Neuronal stem cell (in vitro differentiated cells): ENCODE measurements around the gene HDAC3.
A peak's percentile ranks its signal among the peaks of the same experiment; 100 is the strongest.

Experiments used
- DNase-seq: peaks from one replicate; pipeline ENCODE4 v3.0.0-alpha.2; 2013; ENCODE audit warnings: low spot score
- H2AFZ ChIP-seq: one replicate; pipeline ENCODE4 v1.6.1; 2013; ENCODE audit warnings: mild to moderate bottlenecking, low read length, inconsistent platforms
- H2AK5ac ChIP-seq: 2 replicates; pipeline ENCODE4 v1.6.1; 2013; ENCODE audit warnings: low read depth, mild to moderate bottlenecking, inconsistent platforms, low read length, moderate library complexity, mixed read lengths
- H2BK120ac ChIP-seq: 2 replicates; pipeline ENCODE4 v1.6.1; 2013; ENCODE audit warnings: low read depth, mild to moderate bottlenecking, inconsistent platforms, low read length, moderate library complexity, mixed read lengths
- H2BK12ac ChIP-seq: one replicate; pipeline ENCODE4 v1.6.1; 2013; ENCODE audit warnings: low read length, inconsistent platforms
- H2BK15ac ChIP-seq: 2 replicates; pipeline ENCODE4 v1.6.1; 2013; ENCODE audit warnings: mild to moderate bottlenecking, low read length, inconsistent platforms, mixed read lengths
- H2BK5ac ChIP-seq: one replicate; pipeline ENCODE4 v1.6.1; 2013; ENCODE audit warnings: inconsistent platforms, mild to moderate bottlenecking, low read length, moderate library complexity
- H3K14ac ChIP-seq: one replicate; pipeline ENCODE4 v1.6.1; 2013; ENCODE audit warnings: low read length, inconsistent platforms
- H3K18ac ChIP-seq: 2 replicates; pipeline ENCODE4 v1.6.1; 2013; ENCODE audit warnings: low read length, inconsistent platforms
- H3K23ac ChIP-seq: 2 replicates; pipeline ENCODE4 v1.6.1; 2013; ENCODE audit warnings: low read depth, mild to moderate bottlenecking, mixed read lengths, low read length, inconsistent platforms; ENCODE audit not compliant: poor library complexity
- H3K27ac ChIP-seq: replicated peaks from 3 replicates; pipeline ENCODE4 v1.5.1; 2013; ENCODE audit warnings: low read length, inconsistent platforms
- H3K27me3 ChIP-seq, 3 experiments: 2 replicates each; pipeline ENCODE4 v1.6.1; 2013; ENCODE audit warnings: low read length in 3 of 3, mild to moderate bottlenecking in 2 of 3, inconsistent platforms in 1 of 3, low read depth in 1 of 3, mixed read lengths in 1 of 3, moderate library complexity in 1 of 3; ENCODE audit not compliant: control insufficient read depth in 3 of 3, insufficient read depth in 3 of 3
- H3K36me3 ChIP-seq, 2 donors: replicated peaks in 1 of 2; 2 replicates each; pipeline ENCODE4 v1.6.1; 2013; ENCODE audit warnings: low read length in 2 of 2; ENCODE audit not compliant: control insufficient read depth in 2 of 2, insufficient read depth in 2 of 2
- H3K4ac ChIP-seq: 2 replicates; pipeline ENCODE4 v1.6.1; 2013; ENCODE audit warnings: inconsistent platforms, mild to moderate bottlenecking, low read length, moderate library complexity
- H3K4me1 ChIP-seq, 2 donors: 1 replicate in 1 of 2; 2 replicates in 1 of 2; pipeline ENCODE4 v1.6.1; 2013; ENCODE audit warnings: low read length in 2 of 2, low read depth in 1 of 2; ENCODE audit not compliant: control insufficient read depth in 2 of 2, insufficient read depth in 1 of 2
- H3K4me2 ChIP-seq: one replicate; pipeline ENCODE4 v1.6.1; 2013; ENCODE audit warnings: mild to moderate bottlenecking, low read length, inconsistent platforms; ENCODE audit not compliant: insufficient read depth, poor library complexity, severe bottlenecking
- H3K4me3 ChIP-seq, 2 donors: 2 replicates each; pipeline ENCODE4 v1.5.1; 2013; ENCODE audit warnings: low read length in 2 of 2, mild to moderate bottlenecking in 2 of 2, inconsistent platforms in 1 of 2, moderate library complexity in 1 of 2
- H3K79me1 ChIP-seq: one replicate; pipeline ENCODE4 v1.6.1; 2013; ENCODE audit warnings: low read depth, mild to moderate bottlenecking, inconsistent platforms, low read length, moderate library complexity
- H3K9ac ChIP-seq: one replicate; pipeline ENCODE4 v1.6.1; 2013; ENCODE audit warnings: mild to moderate bottlenecking, low read depth, low read length, inconsistent platforms; ENCODE audit not compliant: poor library complexity
- H3K9me3 ChIP-seq, 2 donors: replicated peaks in 1 of 2; 2 replicates each; pipeline versions ENCODE3 to v1.6.1; 2013; ENCODE audit warnings: low read length in 2 of 2, mild to moderate bottlenecking in 2 of 2, inconsistent platforms in 1 of 2, low read depth in 1 of 2, mixed read lengths in 1 of 2, moderate library complexity in 1 of 2; ENCODE audit not compliant: control insufficient read depth in 2 of 2, insufficient read depth in 1 of 2
- H4K8ac ChIP-seq: one replicate; pipeline ENCODE4 v1.6.1; 2013; ENCODE audit warnings: low read depth, mild to moderate bottlenecking, inconsistent platforms, low read length, moderate library complexity
- H4K91ac ChIP-seq: one replicate; pipeline ENCODE4 v1.6.1; 2013; ENCODE audit warnings: low read length, low read depth, mild to moderate bottlenecking, inconsistent platforms; ENCODE audit not compliant: poor library complexity
- WGBS, 2 donors: extraction: QIAGEN DNeasy Blood & Tissue Kit; methylation state at CpG; one replicate each; pipeline ENCODE4 v1.1.7; 2013; ENCODE audit warnings: missing lambda C conversion rate in 2 of 2, mixed read lengths in 1 of 2; ENCODE audit not compliant: insufficient read length in 2 of 2, insufficient replicate concordance in 1 of 2; ENCODE audit errors: extremely low coverage in 2 of 2; 5-methylcytosine and 5-hydroxymethylcytosine counted together

HDAC3 gene

GRCh38 chr5:141665995-141666940, 29.6 kb upstream of the HDAC3 start:
- Histone ChIP-seq H2BK12ac (no peak overlapping the region), H3K4me2 (no peak overlapping the region), H2BK120ac (no peak overlapping the region), H4K8ac (no peak overlapping the region), H3K27ac (no peak overlapping the region), H3K18ac (no peak overlapping the region), H3K9me3 (no peaks in the 10 kb centered on the region), H3K27me3 (no peaks in the 10 kb centered on the region), H4K91ac (no peak overlapping the region), H3K14ac (no peak overlapping the region), H2AK5ac (no peak overlapping the region), H2BK5ac (no peak overlapping the region), H3K23ac (no peak overlapping the region), H3K4ac (no peak overlapping the region), H3K4me3 (no peak overlapping the region), H3K9ac (no peak overlapping the region), H3K4me1 (no peaks in the 10 kb centered on the region), H3K36me3 (peaks cover 9 to 38% of the 10 kb centered on the region in 2 donors), H2AFZ (no peak overlapping the region), H3K79me1 (no peaks in the 10 kb centered on the region), H2BK15ac (no peak overlapping the region)
- no CpG with 5 or more reads among the region's 18 CpGs for WGBS, 2 donors
- no peak for DNase-seq

GRCh38 chr5:141664733-141665461, 28.2 kb upstream of the HDAC3 start:
- H2BK15ac ChIP-seq, result no peak overlapping the region
- H2BK120ac ChIP-seq, result no peak overlapping the region
- H3K9ac ChIP-seq, result peak overlapping the region; percentile 15
- H3K23ac ChIP-seq, result no peak overlapping the region
- peaks cover 9 to 27% of the 10 kb centered on the region in 2 donors for H3K36me3 ChIP-seq
- no peak overlapping the region for H2BK12ac ChIP-seq
- no peak overlapping the region for H4K8ac ChIP-seq
- no peak overlapping the region for H3K4ac ChIP-seq
- no peak overlapping the region for H3K4me3 ChIP-seq
- no peak overlapping the region for H2AK5ac ChIP-seq
- no CpG with 5 or more reads among the region's 13 CpGs for WGBS, 2 donors
- no peaks in the 10 kb centered on the region for H3K27me3 ChIP-seq
- H3K14ac ChIP-seq, result no peak overlapping the region
- no peak overlapping the region for H3K18ac ChIP-seq
- H3K4me2 ChIP-seq, result no peak overlapping the region
- peak; percentile 74 for DNase-seq
- H3K9me3 ChIP-seq, result no peaks in the 10 kb centered on the region
- H2AFZ ChIP-seq, result peak overlapping the region; percentile 58
- H3K27ac ChIP-seq, result no peak overlapping the region
- H3K79me1 ChIP-seq, result no peaks in the 10 kb centered on the region
- H4K91ac ChIP-seq, result no peak overlapping the region
- no peak overlapping the region for H2BK5ac ChIP-seq
- H3K4me1 ChIP-seq, result no peaks in the 10 kb centered on the region

DNA sequence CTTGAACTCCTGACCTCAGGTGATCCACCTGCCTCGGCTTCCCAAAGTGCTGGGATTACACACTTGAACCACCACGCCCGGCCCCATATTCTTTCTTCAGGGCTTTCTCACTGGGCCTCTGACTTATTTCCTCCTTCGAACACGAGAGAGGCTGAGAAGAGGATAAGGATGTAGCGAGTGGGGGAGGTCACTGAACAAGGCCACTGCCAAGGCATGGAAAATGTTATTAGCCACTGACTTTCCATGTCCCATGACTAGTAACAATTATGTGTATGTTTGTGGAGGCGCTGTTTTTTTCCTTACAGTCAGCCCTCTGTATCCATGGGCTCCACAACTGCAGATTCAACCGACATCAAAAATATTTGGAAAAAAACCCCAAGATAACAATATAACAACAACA, 26.9 kb upstream of the HDAC3 start:
- no peak overlapping the region for H3K23ac ChIP-seq
- H3K4me3 ChIP-seq, result no peak overlapping the region
- no peaks in the 10 kb centered on the region for H3K9me3 ChIP-seq
- no peaks in the 10 kb centered on the region for H3K79me1 ChIP-seq
- H3K14ac ChIP-seq, result no peak overlapping the region
- H2BK120ac ChIP-seq, result no peak overlapping the region
- H2BK5ac ChIP-seq, result no peak overlapping the region
- no peak overlapping the region for H2AK5ac ChIP-seq
- H2AFZ ChIP-seq, result no peak overlapping the region
- no peak overlapping the region for H2BK12ac ChIP-seq
- H3K27me3 ChIP-seq, result no peaks in the 10 kb centered on the region
- no peak overlapping the region for H3K18ac ChIP-seq
- no peak overlapping the region for H3K27ac ChIP-seq
- H3K4me1 ChIP-seq, result no peaks in the 10 kb centered on the region
- no peak overlapping the region for H3K4me2 ChIP-seq
- H3K4ac ChIP-seq, result no peak overlapping the region
- H3K9ac ChIP-seq, result no peak overlapping the region
- no peak overlapping the region for H4K8ac ChIP-seq
- H2BK15ac ChIP-seq, result no peak overlapping the region
- no peak for DNase-seq
- no peak overlapping the region for H4K91ac ChIP-seq
- peaks cover 13 to 18% of the 10 kb centered on the region in 2 donors for H3K36me3 ChIP-seq
- no CpG with 5 or more reads among the region's 8 CpGs for WGBS, 2 donors

GRCh38 chr5:141662028-141662427, 25.4 kb upstream of the HDAC3 start:
- Histone ChIP-seq H4K91ac (no peak overlapping the region), H2BK15ac (no peak overlapping the region), H3K27me3 (no peaks in the 10 kb centered on the region), H2AFZ (no peak overlapping the region), H3K4me1 (no peaks in the 10 kb centered on the region), H3K9me3 (no peaks in the 10 kb centered on the region), H2AK5ac (no peak overlapping the region), H3K9ac (peak overlapping the region; percentile 9), H3K4ac (no peak overlapping the region), H3K18ac (no peak overlapping the region), H3K23ac (peak overlapping the region; percentile 82), H3K4me3 (no peak overlapping the region), H3K14ac (no peak overlapping the region), H3K4me2 (no peak overlapping the region), H2BK5ac (no peak overlapping the region), H2BK120ac (no peak overlapping the region), H3K36me3 (peaks cover 17 to 25% of the 10 kb centered on the region in 2 donors), H3K79me1 (no peaks in the 10 kb centered on the region), H3K27ac (no peak overlapping the region), H4K8ac (no peak overlapping the region), H2BK12ac (no peak overlapping the region)
- DNase-seq, result no peak
- no CpG with 5 or more reads among the region's 17 CpGs for WGBS, 2 donors
